GM12875 (cell line): Measurements from ENCODE around the gene TBC1D10A.

Source experiments
- H3K4me3 ChIP-seq: one replicate; pipeline ENCODE4 v1.5.1; 2011; ENCODE audit warnings: low read depth, low read length, control low read depth
- TF ChIP-seq, protein P1 (sequence below): IDR thresholded peaks from 2 replicates; pipeline ENCODE4 v1.5.1; 2011; ENCODE audit warnings: low read depth, mild to moderate bottlenecking, control low read depth, inconsistent platforms, low read length, moderate library complexity, borderline replicate concordance; ENCODE audit not compliant: insufficient read depth

TBC1D10A gene

DNA sequence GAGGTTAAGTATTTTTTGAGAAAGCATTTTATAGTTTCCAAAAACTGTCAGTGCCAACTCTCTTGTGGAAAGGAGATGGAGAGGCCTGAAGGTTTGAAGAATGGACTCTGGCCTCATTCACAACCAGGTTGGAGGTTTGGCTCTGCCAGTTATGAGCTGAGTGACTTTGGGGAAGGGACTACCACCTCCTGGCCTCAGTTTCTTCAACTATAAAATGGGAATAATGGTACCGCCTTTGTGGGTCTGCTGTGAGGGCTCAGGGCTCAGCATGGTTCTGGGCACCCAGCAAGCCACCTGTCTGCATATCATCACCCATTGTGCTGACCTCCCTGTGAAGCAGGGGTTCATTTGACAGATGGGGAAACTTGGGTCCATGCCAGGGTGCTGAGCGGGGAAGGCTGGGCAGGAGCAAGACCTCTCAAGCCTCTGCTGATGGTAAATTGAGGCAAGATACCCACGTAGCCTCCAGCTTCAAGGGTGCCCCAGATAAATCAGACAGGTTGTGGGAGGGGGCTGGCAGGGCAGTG lies 76.6 kb downstream of the TBC1D10A start:
- H3K4me3 ChIP-seq = no peak overlapping the region
- TF ChIP-seq, protein P1, sequence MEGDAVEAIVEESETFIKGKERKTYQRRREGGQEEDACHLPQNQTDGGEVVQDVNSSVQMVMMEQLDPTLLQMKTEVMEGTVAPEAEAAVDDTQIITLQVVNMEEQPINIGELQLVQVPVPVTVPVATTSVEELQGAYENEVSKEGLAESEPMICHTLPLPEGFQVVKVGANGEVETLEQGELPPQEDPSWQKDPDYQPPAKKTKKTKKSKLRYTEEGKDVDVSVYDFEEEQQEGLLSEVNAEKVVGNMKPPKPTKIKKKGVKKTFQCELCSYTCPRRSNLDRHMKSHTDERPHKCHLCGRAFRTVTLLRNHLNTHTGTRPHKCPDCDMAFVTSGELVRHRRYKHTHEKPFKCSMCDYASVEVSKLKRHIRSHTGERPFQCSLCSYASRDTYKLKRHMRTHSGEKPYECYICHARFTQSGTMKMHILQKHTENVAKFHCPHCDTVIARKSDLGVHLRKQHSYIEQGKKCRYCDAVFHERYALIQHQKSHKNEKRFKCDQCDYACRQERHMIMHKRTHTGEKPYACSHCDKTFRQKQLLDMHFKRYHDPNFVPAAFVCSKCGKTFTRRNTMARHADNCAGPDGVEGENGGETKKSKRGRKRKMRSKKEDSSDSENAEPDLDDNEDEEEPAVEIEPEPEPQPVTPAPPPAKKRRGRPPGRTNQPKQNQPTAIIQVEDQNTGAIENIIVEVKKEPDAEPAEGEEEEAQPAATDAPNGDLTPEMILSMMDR = no peak

DNA sequence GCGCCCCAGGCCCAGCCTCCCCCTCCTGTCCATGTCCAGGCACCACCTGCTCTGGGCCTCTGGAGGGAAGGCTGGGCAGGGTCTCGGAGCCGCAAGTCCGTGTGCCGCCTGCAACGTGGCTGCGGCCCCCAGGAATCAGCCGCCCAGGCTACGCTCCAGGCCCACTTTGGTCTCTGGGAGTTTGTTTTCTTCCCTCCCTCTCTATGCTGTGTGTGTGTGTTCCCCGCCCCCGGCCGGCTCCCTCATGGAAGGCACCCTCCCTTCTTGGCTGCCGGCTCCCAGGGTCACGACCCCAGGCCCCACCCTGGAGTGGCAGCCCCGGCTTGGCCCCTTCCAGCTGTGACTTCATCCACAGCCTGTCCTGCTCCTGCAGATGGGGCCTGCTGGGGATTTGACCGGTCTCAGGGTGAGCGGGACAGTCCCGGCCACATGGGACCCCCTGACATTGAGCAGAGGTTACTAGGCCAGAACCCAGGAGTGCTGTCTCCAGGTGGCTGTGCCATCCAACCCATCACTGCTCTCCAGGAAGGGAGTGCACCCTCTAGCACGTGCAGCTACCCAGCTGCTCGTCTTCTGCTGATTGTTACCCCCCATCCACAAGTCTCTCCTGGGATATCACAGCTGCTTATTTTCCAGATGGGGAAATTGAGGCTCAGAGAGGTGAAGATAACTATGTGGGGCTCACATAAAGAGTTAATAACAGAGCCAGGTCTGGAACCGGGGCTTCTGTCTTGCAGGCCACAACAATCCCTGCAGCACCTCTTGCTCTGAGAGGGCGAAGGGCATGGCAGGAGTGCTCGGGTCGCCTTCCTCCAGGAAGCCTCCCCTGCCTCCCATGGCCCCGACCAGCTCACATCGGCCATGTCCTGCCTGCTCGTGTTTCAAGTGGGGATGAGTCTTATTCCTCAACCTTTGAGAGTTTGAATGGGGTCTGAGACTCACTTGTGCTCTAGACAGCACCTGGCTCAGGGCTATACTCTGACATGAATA lies 77.4 kb downstream of the TBC1D10A start:
- H3K4me3 ChIP-seq = no peak overlapping the region
- TF ChIP-seq, protein P1 = no peak

DNA sequence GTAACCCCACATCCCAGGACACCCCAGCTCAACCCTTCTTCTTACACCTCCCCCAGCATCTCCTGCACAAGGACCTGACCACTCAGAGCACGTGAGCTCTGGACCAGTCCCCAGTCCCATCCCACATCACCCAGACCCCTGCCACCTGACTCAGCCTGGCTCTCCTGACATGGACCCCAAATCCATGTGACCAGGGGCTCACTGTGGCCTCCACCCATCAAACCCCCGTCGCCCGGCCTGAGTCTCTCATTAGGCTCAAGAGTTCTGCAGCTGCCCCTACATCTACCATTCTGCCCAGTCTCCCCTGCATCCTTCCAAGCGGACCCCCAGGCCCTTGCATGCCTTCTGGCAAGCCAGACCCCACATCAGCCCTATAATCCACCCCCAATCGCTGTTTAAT lies 78.3 kb downstream of the TBC1D10A start:
- no peak overlapping the region for H3K4me3 ChIP-seq
- TF ChIP-seq, protein P1 = no peak

DNA sequence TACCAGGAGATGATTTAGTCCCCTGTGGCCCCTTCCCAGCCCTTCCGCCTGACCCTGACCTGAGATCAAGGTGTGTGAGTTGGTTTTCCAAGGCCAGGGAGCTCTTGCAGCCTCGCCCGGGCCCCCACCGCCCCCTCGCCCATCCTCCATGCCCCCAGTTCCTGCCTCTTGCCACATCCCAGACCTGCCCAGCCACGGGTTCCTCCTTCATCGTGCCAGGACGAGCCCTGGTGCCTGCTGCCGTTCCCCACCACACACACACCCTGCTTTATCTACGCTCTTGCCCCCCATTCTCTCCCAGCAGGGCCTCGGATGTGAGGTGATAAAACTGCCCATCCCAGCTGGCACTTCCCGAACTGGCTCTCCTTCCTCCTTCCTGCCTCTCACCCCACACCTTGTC lies 78.8 kb downstream of the TBC1D10A start:
- TF ChIP-seq, protein P1 = no peak
- H3K4me3 ChIP-seq = no peak overlapping the region

DNA sequence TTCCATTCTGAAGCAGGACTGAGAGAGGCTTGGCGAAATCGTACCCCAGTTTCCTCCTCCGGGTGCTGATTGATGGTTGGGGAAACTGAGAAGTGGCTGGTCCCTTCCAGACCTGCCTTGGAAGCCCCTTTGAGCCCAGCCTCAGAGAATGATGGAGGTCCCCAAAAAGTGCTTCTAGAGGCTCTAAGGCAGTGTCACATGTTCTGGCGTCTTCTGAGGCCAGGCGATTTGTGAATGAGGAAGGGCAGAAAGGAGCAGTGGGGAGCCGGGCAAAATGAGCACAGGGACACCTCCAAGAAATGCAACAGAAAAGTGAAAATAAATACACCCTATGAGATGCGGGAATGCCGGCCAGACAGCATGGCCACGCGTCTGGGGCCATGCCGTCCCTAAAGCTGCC lies 79.2 kb downstream of the TBC1D10A start:
- H3K4me3 ChIP-seq = no peak overlapping the region
- TF ChIP-seq, protein P1 = no peak

DNA sequence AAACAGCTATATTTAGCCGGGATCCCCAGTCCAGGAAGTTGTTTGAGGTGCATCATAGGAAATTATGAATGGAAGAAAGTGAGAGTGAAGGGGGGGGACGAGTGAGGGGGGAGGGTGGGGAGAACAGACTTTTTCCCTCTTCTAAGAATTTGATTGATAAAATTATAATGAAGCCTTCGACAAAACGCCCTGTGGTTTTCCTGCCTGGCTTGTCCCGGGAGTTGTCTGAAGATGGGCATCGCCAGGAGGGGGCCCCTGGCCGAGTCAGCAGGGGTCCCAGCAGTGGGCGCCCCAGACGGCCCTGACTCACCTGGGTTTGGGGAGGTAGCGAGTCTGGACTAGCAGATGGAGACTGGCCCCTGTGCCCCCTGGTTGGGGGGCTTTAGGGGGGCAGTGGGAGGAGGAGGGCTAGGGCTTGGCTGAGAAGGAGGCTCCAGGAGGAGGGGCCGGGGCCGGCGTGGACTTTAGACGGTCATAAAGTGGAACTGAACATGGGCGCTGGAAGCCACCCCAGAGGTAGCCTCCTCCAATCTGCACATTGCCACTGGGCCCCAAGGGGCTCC lies 79.8 kb downstream of the TBC1D10A start:
- TF ChIP-seq, protein P1 = no peak
- no peak overlapping the region for H3K4me3 ChIP-seq
